H1 (cell line): ENCODE results near the gene NELFCD. TPM values are rescaled to one million over a fixed set of nuclear protein-coding genes. Genes with fewer than 3 reads are reported as not detected.
A peak's percentile ranks its signal among the peaks of the same experiment; 100 is the strongest.

Experiments
- CTCF ChIA-PET: fragments of 300-600 bp; sonication (Branson Sonifier 250); formaldehyde crosslinking; loops from one replicate; lab custom pipeline; 2021; ENCODE audit not compliant: partially characterized antibody; lab: Charles Lee
- POLR2A ChIA-PET: fragments of 300-600 bp; sonication (Branson Sonifier 250); formaldehyde crosslinking; loops from one replicate; lab custom pipeline; 2021; ENCODE audit warnings: inconsistent platforms; ENCODE audit not compliant: partially characterized antibody; lab: Charles Lee
- DNase-seq, 2 experiments: peaks; one replicate each; pipeline versions ENCODE4 v3.0.0 to v3.0.0-alpha.2; 2010 to 2022; ENCODE audit warnings: low spot score in 2 of 2, low read depth in 1 of 2, mixed read lengths in 1 of 2
- FAIRE-seq: peaks from 2 replicates; lab custom pipeline; 2011; peaks lifted over from hg19 to GRCh38; lab: Jason Lieb, UNC
- H2AFZ ChIP-seq: 2 replicates; pipeline ENCODE4 v1.8.1; 2012; ENCODE audit warnings: low read length, inconsistent platforms
- H2AK5ac ChIP-seq: 2 replicates; pipeline ENCODE4 v1.6.1; 2013; ENCODE audit warnings: low read depth, low read length
- H2BK120ac ChIP-seq: replicated peaks from 2 replicates; pipeline ENCODE3; 2013; ENCODE audit warnings: low read depth, low read length, inconsistent platforms
- H2BK12ac ChIP-seq: 2 replicates; pipeline ENCODE4 v1.6.1; 2013; ENCODE audit warnings: low read depth, low read length
- H2BK15ac ChIP-seq: 2 replicates; pipeline ENCODE4 v1.6.1; 2013; ENCODE audit warnings: low read length
- H2BK20ac ChIP-seq: 2 replicates; pipeline ENCODE4 v1.6.1; 2013; ENCODE audit warnings: low read length
- H2BK5ac ChIP-seq: 2 replicates; pipeline ENCODE4 v1.6.1; 2013; ENCODE audit warnings: low read depth, low read length
- H3K14ac ChIP-seq: 2 replicates; pipeline ENCODE4 v1.6.1; 2013; ENCODE audit warnings: inconsistent platforms; ENCODE audit not compliant: insufficient read length
- H3K18ac ChIP-seq: 2 replicates; pipeline ENCODE4 v1.6.1; 2013; ENCODE audit warnings: low read length; ENCODE audit errors: extremely low read depth
- H3K23ac ChIP-seq: 2 replicates; pipeline ENCODE4 v1.6.1; 2013; ENCODE audit warnings: inconsistent platforms; ENCODE audit not compliant: insufficient read length
- H3K23me2 ChIP-seq: 2 replicates; pipeline ENCODE4 v1.6.1; 2013; ENCODE audit warnings: low read depth, low read length
- H3K27ac ChIP-seq: 2 replicates; pipeline ENCODE4 v1.6.1; 2011; ENCODE audit warnings: low read depth, low read length, inconsistent platforms
- H3K27me3 ChIP-seq, 4 experiments: replicated peaks in 1 of 4; 1 replicate in 1 of 4; 2 replicates in 3 of 4; pipeline versions ENCODE4 v1.6.1 to v1.8.1; 2011 to 2013; ENCODE audit warnings: low read length in 3 of 4, mild to moderate bottlenecking in 3 of 4, inconsistent platforms in 2 of 4, mixed read lengths in 2 of 4, moderate library complexity in 1 of 4; ENCODE audit not compliant: control insufficient read depth in 3 of 4, insufficient read depth in 3 of 4; ENCODE audit errors: extremely low read depth in 1 of 4
- H3K36me3 ChIP-seq, 4 experiments: 2 replicates each; pipeline versions ENCODE4 v1.6.1 to v1.8.1; 2011 to 2013; ENCODE audit warnings: mild to moderate bottlenecking in 4 of 4, low read length in 3 of 4, moderate library complexity in 2 of 4, control low read depth in 1 of 4, inconsistent platforms in 1 of 4; ENCODE audit not compliant: insufficient read depth in 4 of 4, control insufficient read depth in 2 of 4
- H3K4ac ChIP-seq: replicated peaks from 2 replicates; pipeline ENCODE3; 2013; ENCODE audit warnings: low read length, low read depth, mixed read lengths, inconsistent platforms; ENCODE audit not compliant: insufficient read length
- H3K4me1 ChIP-seq, 4 experiments: replicated peaks in 1 of 4; 1 replicate in 1 of 4; 2 replicates in 3 of 4; pipeline versions ENCODE4 v1.6.1 to v1.8.1; 2011 to 2013; ENCODE audit warnings: low read length in 3 of 4, inconsistent platforms in 2 of 4, mixed read lengths in 1 of 4; ENCODE audit not compliant: insufficient read depth in 4 of 4, control insufficient read depth in 3 of 4
- H3K4me2 ChIP-seq, 2 experiments: 2 replicates each; pipeline versions ENCODE4 v1.6.1 to v1.8.1; 2011 to 2013; ENCODE audit warnings: low read depth in 2 of 2, low read length in 2 of 2, control low read depth in 1 of 2, inconsistent platforms in 1 of 2, mild to moderate bottlenecking in 1 of 2; ENCODE audit not compliant: insufficient read depth in 1 of 2
- H3K4me3 ChIP-seq, 4 experiments: fragments of 200-600, 300-600 bp in 1 of 4; sonication (generic), shearing (Covaris generic), sonication (Bioruptor Twin) in 1 of 4; 2 replicates each; pipeline versions ENCODE4 v1.5.1 to v1.8.1; 2011 to 2016; ENCODE audit warnings: low read length in 4 of 4, low read depth in 3 of 4, control low read depth in 2 of 4, inconsistent platforms in 2 of 4, mild to moderate bottlenecking in 2 of 4, mixed read lengths in 1 of 4, moderate library complexity in 1 of 4; ENCODE audit not compliant: insufficient read depth in 2 of 4; ENCODE audit errors: extremely low read depth in 1 of 4
- H3K56ac ChIP-seq: replicated peaks from 2 replicates; pipeline ENCODE3; 2013; ENCODE audit warnings: low read depth, mild to moderate bottlenecking, mixed read lengths, low read length, inconsistent platforms; ENCODE audit not compliant: insufficient read length
- H3K79me1 ChIP-seq: 2 replicates; pipeline ENCODE4 v1.6.1; 2013; ENCODE audit warnings: low read depth, low read length, control low read depth
- H3K79me2 ChIP-seq, 2 experiments: 2 replicates each; pipeline versions ENCODE4 v1.6.1 to v1.8.1; 2012 to 2013; ENCODE audit warnings: low read length in 2 of 2, mild to moderate bottlenecking in 2 of 2, inconsistent platforms in 1 of 2; ENCODE audit not compliant: insufficient read depth in 2 of 2, control insufficient read depth in 1 of 2
- H3K9ac ChIP-seq, 4 experiments: replicated peaks in 1 of 4; 1 replicate in 1 of 4; 2 replicates in 3 of 4; pipeline versions ENCODE4 v1.6.1 to v1.8.1; 2011 to 2013; ENCODE audit warnings: low read depth in 3 of 4, low read length in 3 of 4, control low read depth in 2 of 4, mild to moderate bottlenecking in 2 of 4, moderate library complexity in 2 of 4, inconsistent platforms in 1 of 4; ENCODE audit errors: extremely low read depth in 1 of 4
- H3K9me3 ChIP-seq, 2 experiments: 2 replicates each; pipeline versions ENCODE4 v1.6.1 to v1.8.1; 2012 to 2013; ENCODE audit warnings: mild to moderate bottlenecking in 2 of 2, moderate library complexity in 2 of 2, control low read depth in 1 of 2, inconsistent platforms in 1 of 2, low read depth in 1 of 2, low read length in 1 of 2, mixed read lengths in 1 of 2; ENCODE audit not compliant: insufficient read depth in 2 of 2
- H4K20me1 ChIP-seq, 2 experiments: replicated peaks in 1 of 2; 2 replicates each; pipeline versions ENCODE3 to v1.8.1; 2011 to 2013; ENCODE audit warnings: inconsistent platforms in 2 of 2, low read length in 2 of 2, mild to moderate bottlenecking in 1 of 2; ENCODE audit not compliant: insufficient read depth in 2 of 2, control insufficient read depth in 1 of 2
- H4K5ac ChIP-seq: 2 replicates; pipeline ENCODE4 v1.6.1; 2013; ENCODE audit warnings: low read length, low read depth, mixed read lengths, inconsistent platforms; ENCODE audit not compliant: insufficient read length
- H4K8ac ChIP-seq: 2 replicates; pipeline ENCODE4 v1.8.0; 2013; ENCODE audit warnings: mild to moderate bottlenecking, moderate library complexity, low read length, inconsistent platforms; ENCODE audit not compliant: insufficient read depth; ENCODE audit errors: extremely low read depth
- H4K91ac ChIP-seq: replicated peaks from 2 replicates; pipeline ENCODE3; 2013; ENCODE audit warnings: low read length, mixed read lengths, inconsistent platforms; ENCODE audit not compliant: insufficient read length
- ASH2L ChIP-seq: fragments of 200-600, 300-600 bp; sonication (generic); IDR thresholded peaks from one replicate; pipeline ENCODE4 v1.7.1; 2017; ENCODE audit warnings: low read length
- ATF2 ChIP-seq: IDR thresholded peaks from 2 replicates; pipeline ENCODE4 v1.6.1; 2012; ENCODE audit warnings: low read length, inconsistent platforms
- BRCA1 ChIP-seq: IDR thresholded peaks from 2 replicates; pipeline ENCODE4 v1.6.1; 2012; ENCODE audit warnings: low read depth, low read length, improper control_type of control experiment
- GABPA ChIP-seq: IDR thresholded peaks from 2 replicates; pipeline ENCODE4 v1.6.1; 2011; ENCODE audit warnings: mild to moderate bottlenecking, low read length, moderate library complexity, borderline replicate concordance; ENCODE audit not compliant: insufficient read depth
- PHF8 ChIP-seq: fragments of 200-600 bp; sonication (generic); conservative IDR thresholded peaks from 2 replicates; pipeline ENCODE4 v1.7.1; 2012; ENCODE audit warnings: low read depth, mild to moderate bottlenecking, inconsistent platforms, low read length, moderate library complexity
- POLR2A ChIP-seq, 2 experiments: IDR thresholded peaks; 1 replicate in 1 of 2; 2 replicates in 1 of 2; pipeline ENCODE4 v1.6.1; 2011; ENCODE audit warnings: low read depth in 2 of 2, low read length in 2 of 2, mild to moderate bottlenecking in 2 of 2; ENCODE audit errors: control extremely low read depth in 1 of 2
- SIRT6 ChIP-seq: IDR thresholded peaks from one replicate; pipeline ENCODE4 v1.7.1; 2012; ENCODE audit warnings: low read length, inconsistent platforms
- SP2 ChIP-seq: IDR thresholded peaks from 2 replicates; pipeline ENCODE4 v1.6.1; 2012; ENCODE audit warnings: mild to moderate bottlenecking, low read length, inconsistent platforms
- SP4 ChIP-seq: IDR thresholded peaks from 2 replicates; pipeline ENCODE4 v1.6.1; 2012; ENCODE audit warnings: low read length, inconsistent platforms
- YY1 ChIP-seq: IDR thresholded peaks from 2 replicates; pipeline ENCODE4 v1.6.1; 2011; ENCODE audit warnings: low read depth, mild to moderate bottlenecking, low read length
- WGBS, 2 experiments: shearing (Covaris generic) in 1 of 2; methylation state at CpG; one replicate each; pipeline versions ENCODE4 v1.1.6 to v1.1.7; 2013 to 2015; ENCODE audit warnings: low lambda C conversion rate in 2 of 2, mixed read lengths in 2 of 2, inconsistent platforms in 1 of 2, low coverage in 1 of 2, missing lambda C conversion rate in 1 of 2; ENCODE audit not compliant: insufficient replicate concordance in 2 of 2, insufficient coverage in 1 of 2, insufficient read length in 1 of 2; ENCODE audit errors: extremely low coverage in 1 of 2, missing lambda C conversion rate in 1 of 2; 5-methylcytosine and 5-hydroxymethylcytosine counted together
- polyA plus RNA-seq, 7 experiments: library from polyadenylated mRNA; depleted of rRNA in 3 of 7; stranded (reverse) in 5 of 7; unstranded in 2 of 7; fragments of >200 nt in 5 of 7; fragments of 200-250 nt in 2 of 7; gene quantifications; 1 replicate in 5 of 7; 2 replicates in 1 of 7; 4 replicates in 1 of 7; pipeline versions ENCODE4 v1.2.1 to v1.2.3, GENCODE V29; 2011 to 2013; ENCODE audit warnings: missing spikeins in 2 of 7, mixed read lengths in 2 of 7
- total RNA-seq: library from RNA; stranded (reverse); fragmentation: NEBNext Ultra II Directional; extraction: Animal tissue kit (Norgen Biotek cat#: 25700); gene quantifications from 2 replicates; pipeline ENCODE4 v1.2.1, GENCODE V29; 2021

NELFCD gene
- total and polyA plus RNA-seq, 2 of the 8 experiments (the other 6 are each of a cell fraction or from before 2014, with no cell fraction given) = 35.5 to 59.6 TPM

- Histone ChIP-seq H3K4me3 (peak within 1 kb of the TSS; percentile 51 to 65 (median 56)), H2AK5ac (peak within 1 kb of the TSS; percentile 24; the same call in 1 of the 2 replicates), H4K20me1 (peaks cover 0 to 6% of the 10 kb centered on the region in 2 experiments), H3K27ac (no peak within 1 kb of the TSS; the same call in 1 of the 2 replicates), H3K27me3 (peaks cover 0 to 12% (median 5%) of the 10 kb centered on the region in 4 experiments; a peak in 3 of 7 replicates), H3K79me1 (no peaks in the 10 kb centered on the region), H3K23ac (no peak within 1 kb of the TSS), H3K36me3 (no peaks in the 10 kb centered on the region), H2BK15ac (peak within 1 kb of the TSS; percentile 12; the same call in 1 of the 2 replicates), H2BK5ac (no peak within 1 kb of the TSS), H2BK120ac (no peak within 1 kb of the TSS), H3K14ac (no peak within 1 kb of the TSS), H4K5ac (no peak within 1 kb of the TSS), H3K9ac (peak within 1 kb of the TSS in 2 of 4 experiments; percentile 42 to 58; a peak in 5 of 7 replicates), H3K4me2 (peak within 1 kb of the TSS; percentile 48 to 90), H2BK12ac (peak within 1 kb of the TSS; percentile 50), H3K79me2 (no peaks in the 10 kb centered on the region), H4K8ac (peak within 1 kb of the TSS; percentile 18), H2AFZ (no peak within 1 kb of the TSS), H3K4ac (no peak within 1 kb of the TSS), H2BK20ac (no peak within 1 kb of the TSS), H4K91ac (peak within 1 kb of the TSS; percentile 83), H3K4me1 (peaks cover 0 to 8% (median 7%) of the 10 kb centered on the region in 4 experiments; a peak in 3 of 7 replicates), H3K18ac (peak within 1 kb of the TSS; percentile 60; the same call in 1 of the 2 replicates), H3K56ac (no peak within 1 kb of the TSS), H3K9me3 (no peaks in the 10 kb centered on the region), H3K23me2 (peaks cover 2% of the 10 kb centered on the region; the same call in 1 of the 2 replicates)
- DNase-seq (peak in 1 of 2 experiments; percentile 76), FAIRE-seq (no peak)
- POLR2A ChIA-PET = interaction anchor here (1.2 kb wide), 2 partner anchors 14 to 23 kb away, joined by 3 read pairs; no protein-coding TSS in a partner anchor
- 9% methylated on average over 23 of the region's 82 CpGs; no CpG with 5 or more reads in 1 of the 2 experiments for WGBS, 2 experiments
- CTCF ChIA-PET = interaction anchor here (0.5 kb wide), 1 partner anchor 25 kb away, joined by 3 read pairs; the partner anchor contains the start of gene NELFCD
- TF ChIP-seq ASH2L = peak; percentile 28
- no peak for TF ChIP-seq SIRT6
- no peak for TF ChIP-seq ATF2
- TF ChIP-seq GABPA = no peak
- TF ChIP-seq PHF8 = peak; percentile 66
- no peak for TF ChIP-seq SP4
- no peak for TF ChIP-seq YY1
- no peak for TF ChIP-seq SP2
- TF ChIP-seq POLR2A (IDR thresholded peaks at IDR 0.05; ENCODE audit: control extremely low read depth in 1 of 2, low read depth in 2 of 2, low read length in 2 of 2) = peak in 1 of 2 experiments; percentile 40; a peak in 1 of 3 replicates
- TF ChIP-seq BRCA1 = no peak
These were observed 26.0 kb downstream of the NELFCD start, which contains the start of gene CTSZ for GRCh38 chr20:59006864-59007664. Gene CTSZ, minus strand, starts transcription at chr20:59007254. Its CDS starts 126 bp downstream, at chr20:59007128.
